CD8-positive, alpha-beta memory T cell (primary cell): ENCODE measurements around the gene P2RX3. TPM values are rescaled to one million over a fixed set of nuclear protein-coding genes. Genes with fewer than 3 reads are reported as not detected.
"Not testable (repeated sequence)": the region's sequence is repeated elsewhere in the genome, so short reads cannot be mapped to it uniquely, and the experiment has no call there.

Experiments
- CTCF ChIA-PET: fragments of 350-600 bp; sonication (Branson Sonifier 250); formaldehyde crosslinking; loops from one replicate; lab custom pipeline; 2021; ENCODE audit warnings: antibody characterized with exemption; lab: Charles Lee
- POLR2A ChIA-PET: fragments of 350-600 bp; sonication (Branson Sonifier 250); formaldehyde crosslinking; loops from one replicate; lab custom pipeline; 2021; ENCODE audit warnings: antibody characterized with exemption; lab: Charles Lee
- DNase-seq, 5 donors: peaks; one replicate each; pipeline versions ENCODE4 v3.0.0 to v3.0.0-alpha.2; 2020 to 2022; ENCODE audit warnings: mixed read lengths in 1 of 5
- H3K27ac ChIP-seq: one replicate; pipeline ENCODE4 v1.7.0; 2013; ENCODE audit warnings: low read depth, mild to moderate bottlenecking, low read length, moderate library complexity
- H3K27me3 ChIP-seq: 2 replicates; pipeline ENCODE4 v1.7.0; 2013; ENCODE audit warnings: low read length, mild to moderate bottlenecking; ENCODE audit not compliant: insufficient read depth, poor library complexity, severe bottlenecking
- H3K36me3 ChIP-seq: 2 replicates; pipeline ENCODE4 v1.7.0; 2013; ENCODE audit warnings: mild to moderate bottlenecking, low read length, moderate library complexity; ENCODE audit not compliant: insufficient read depth
- H3K4me1 ChIP-seq: 2 replicates; pipeline ENCODE4 v1.7.0; 2013; ENCODE audit warnings: mild to moderate bottlenecking, low read length, moderate library complexity; ENCODE audit not compliant: insufficient read depth
- H3K4me3 ChIP-seq: 2 replicates; pipeline ENCODE4 v1.7.0; 2013; ENCODE audit warnings: mild to moderate bottlenecking, low read length
- H3K9me3 ChIP-seq: 2 replicates; pipeline ENCODE4 v1.7.0; 2013; ENCODE audit warnings: mild to moderate bottlenecking, low read length
- H3K27ac Mint-ChIP-seq, 8 donors: one replicate each; pipeline ENCODE4 v1.8.0; 2020 to 2021; ENCODE audit warnings: mixed read lengths in 8 of 8, mild to moderate bottlenecking in 6 of 8, inconsistent platforms in 3 of 8, moderate library complexity in 3 of 8
- H3K27me3 Mint-ChIP-seq, 2 donors: one replicate each; pipeline ENCODE4 v1.8.0; 2020 to 2021; ENCODE audit warnings: mixed read lengths in 2 of 2, mild to moderate bottlenecking in 1 of 2, moderate library complexity in 1 of 2
- H3K36me3 Mint-ChIP-seq, 3 donors: one replicate each; pipeline ENCODE4 v1.8.0; 2020 to 2021; ENCODE audit warnings: mixed read lengths in 3 of 3, inconsistent platforms in 1 of 3, mild to moderate bottlenecking in 1 of 3
- H3K4me1 Mint-ChIP-seq, 3 donors: one replicate each; pipeline ENCODE4 v1.8.0; 2020 to 2021; ENCODE audit warnings: mixed read lengths in 3 of 3, inconsistent platforms in 1 of 3, mild to moderate bottlenecking in 1 of 3
- H3K4me3 Mint-ChIP-seq, 7 donors: one replicate each; pipeline ENCODE4 v1.8.0; 2020 to 2021; ENCODE audit warnings: mixed read lengths in 7 of 7, mild to moderate bottlenecking in 6 of 7, moderate library complexity in 4 of 7, inconsistent platforms in 2 of 7
- H3K9me3 Mint-ChIP-seq, 5 donors: one replicate each; pipeline ENCODE4 v1.8.0; 2020 to 2022; ENCODE audit warnings: mixed read lengths in 5 of 5, mild to moderate bottlenecking in 3 of 5, moderate library complexity in 2 of 5, inconsistent platforms in 1 of 5
- polyA plus RNA-seq: library from polyadenylated mRNA; unstranded; fragments of 300-500 nt; fragmentation: Illumina TruSeq; gene quantifications from one replicate; pipeline ENCODE4 v1.2.3, GENCODE V29; 2021
- total RNA-seq, 2 experiments: library from RNA; stranded (reverse); gene quantifications; one replicate each; pipeline ENCODE4 v1.2.3, GENCODE V29; 2021

Gene P2RX3
- total and polyA plus RNA-seq, 3 experiments from 2014 or later: not detected

GRCh38 chr11:57332694-57333440 is 5.3 kb upstream of the P2RX3 start:
- H3K4me3 Mint-ChIP-seq: peak overlapping the region in 2 of 7 donors; percentile 48 to 92
- H3K27me3 Mint-ChIP-seq: peaks cover 0 to 2% of the 10 kb centered on the region in 2 donors
- Histone ChIP-seq H3K27me3 (no peaks in the 10 kb centered on the region), H3K36me3 (peaks cover 41% of the 10 kb centered on the region), H3K27ac (no peak overlapping the region), H3K4me3 (no peak overlapping the region), H3K4me1 (peaks cover 22% of the 10 kb centered on the region), H3K9me3 (no peaks in the 10 kb centered on the region)
- H3K27ac Mint-ChIP-seq: peak overlapping the region in 4 of 8 donors; percentile 17 to 97 (median 44)
- no peaks in the 10 kb centered on the region for H3K9me3 Mint-ChIP-seq
- H3K4me1 Mint-ChIP-seq: peaks cover 25 to 38% (median 34%) of the 10 kb centered on the region in 3 donors
- ChIA-PET CTCF (no interaction called here), POLR2A (interaction anchor here (4.4 kb wide), 1 partner anchor 8 kb away, joined by 46 read pairs; the partner anchor contains the start of gene TNKS1BP1)
- DNase-seq: no peak
- peaks cover 7 to 74% (median 30%) of the 10 kb centered on the region in 3 donors for H3K36me3 Mint-ChIP-seq

GRCh38 chr11:57335023-57335342 is 3.2 kb upstream of the P2RX3 start:
- Mint-ChIP-seq H3K27me3 (peaks cover 0 to 2% of the 10 kb centered on the region in 2 donors), H3K36me3 (peaks cover 2 to 53% (median 17%) of the 10 kb centered on the region in 3 donors), H3K4me1 (peaks cover 23 to 38% (median 34%) of the 10 kb centered on the region in 3 donors), H3K4me3 (peak overlapping the region; percentile 92 to 98 (median 93)), H3K27ac (peak overlapping the region; percentile 97 to 100 (median 99)), H3K9me3 (no peaks in the 10 kb centered on the region)
- H3K4me3 ChIP-seq: peak overlapping the region; percentile 74
- POLR2A ChIA-PET: interaction anchor here (1.5 to 4.4 kb wide), 3 partner anchors 10 to 179 kb away, joined by 4 to 46 read pairs (median 6); partner anchors contain the start of gene TNKS1BP1
- DNase-seq: no peak
- H3K36me3 ChIP-seq: peaks cover 29% of the 10 kb centered on the region
- CTCF ChIA-PET: interaction anchor here (1.1 to 3.3 kb wide), 5 partner anchors 9 to 332 kb away, joined by 3 to 20 read pairs (median 5); partner anchors contain the start of gene TNKS1BP1
- H3K4me1 ChIP-seq: peaks cover 22% of the 10 kb centered on the region
- H3K27ac ChIP-seq: peak overlapping the region; percentile 80
- no peaks in the 10 kb centered on the region for H3K27me3 ChIP-seq
- no peaks in the 10 kb centered on the region for H3K9me3 ChIP-seq

- Mint-ChIP-seq H3K36me3 (peaks cover 0 to 47% (median 15%) of the 10 kb centered on the region in 3 donors), H3K27me3 (no peaks in the 10 kb centered on the region), H3K4me3 (peak within 1 kb of the TSS; percentile 92 to 98 (median 93)), H3K4me1 (peaks cover 23 to 38% (median 34%) of the 10 kb centered on the region in 3 donors), H3K27ac (peak within 1 kb of the TSS; percentile 97 to 100 (median 99)), H3K9me3 (no peaks in the 10 kb centered on the region)
- Histone ChIP-seq H3K4me1 (peaks cover 22% of the 10 kb centered on the region), H3K27ac (peak within 1 kb of the TSS; percentile 80), H3K4me3 (peak within 1 kb of the TSS; percentile 76), H3K36me3 (peaks cover 24% of the 10 kb centered on the region), H3K9me3 (no peaks in the 10 kb centered on the region), H3K27me3 (no peaks in the 10 kb centered on the region)
- DNase-seq: peak; percentile 78 to 92 (median 86)
- CTCF ChIA-PET: interaction anchor here (1.1 to 3.3 kb wide), 6 partner anchors 10 to 331 kb away, joined by 3 to 20 read pairs (median 4); partner anchors contain the start of gene TNKS1BP1
- POLR2A ChIA-PET: interaction anchor here (1.5 to 4.4 kb wide), 3 partner anchors 10 to 179 kb away, joined by 4 to 46 read pairs (median 6); partner anchors contain the start of gene TNKS1BP1
Observed at GRCh38 chr11:57335343-57336110, 2.6 kb upstream of the P2RX3 start, which contains the start of gene SSRP1. TSS of gene SSRP1 (minus strand) at chr11:57335892. CDS start at chr11:57335121, 771 bp downstream.

GRCh38 chr11:57336111-57336666 is 2.0 kb upstream of the P2RX3 start:
- Mint-ChIP-seq H3K4me1 (peaks cover 23 to 38% (median 34%) of the 10 kb centered on the region in 3 donors), H3K27ac (peak overlapping the region; percentile 97 to 100 (median 99)), H3K4me3 (peak overlapping the region; percentile 92 to 98 (median 93)), H3K36me3 (peaks cover 0 to 41% (median 10%) of the 10 kb centered on the region in 3 donors), H3K27me3 (no peaks in the 10 kb centered on the region), H3K9me3 (no peaks in the 10 kb centered on the region)
- POLR2A ChIA-PET: interaction anchor here (1.5 to 4.4 kb wide), 3 partner anchors 11 to 178 kb away, joined by 4 to 46 read pairs (median 6); partner anchors contain the start of gene TNKS1BP1
- H3K36me3 ChIP-seq: peaks cover 17% of the 10 kb centered on the region
- H3K4me3 ChIP-seq: peak overlapping the region; percentile 76
- peaks cover 22% of the 10 kb centered on the region for H3K4me1 ChIP-seq
- CTCF ChIA-PET: interaction anchor here (1.0 to 3.3 kb wide), 5 partner anchors 9 to 330 kb away, joined by 3 to 20 read pairs (median 4); partner anchors contain the start of gene TNKS1BP1
- no peaks in the 10 kb centered on the region for H3K9me3 ChIP-seq
- peak in 2 of 5 donors; percentile 18 to 53 for DNase-seq
- H3K27me3 ChIP-seq: no peaks in the 10 kb centered on the region
- H3K27ac ChIP-seq: peak overlapping the region; percentile 80

- Mint-ChIP-seq H3K4me3 (peak overlapping the region in 6 of 7 donors; percentile 92 to 98 (median 94)), H3K4me1 (peaks cover 23 to 38% (median 34%) of the 10 kb centered on the region in 3 donors), H3K27ac (peak overlapping the region; percentile 97 to 100 (median 99)), H3K36me3 (peaks cover 0 to 34% (median 4%) of the 10 kb centered on the region in 3 donors)
- POLR2A ChIA-PET: interaction anchor here (4.4 kb wide), 1 partner anchor 12 kb away, joined by 46 read pairs; the partner anchor contains the start of gene TNKS1BP1
- not testable (repeated sequence) for H3K4me3 ChIP-seq, H3K27me3 ChIP-seq, DNase-seq, H3K9me3 Mint-ChIP-seq, H3K27ac ChIP-seq, H3K27me3 Mint-ChIP-seq, H3K9me3 ChIP-seq
- peaks cover 11% of the 10 kb centered on the region for H3K36me3 ChIP-seq
- CTCF ChIA-PET: interaction anchor here (1.0 to 3.3 kb wide), 4 partner anchors 11 to 464 kb away, joined by 3 to 20 read pairs (median 4); partner anchors contain the start of gene TNKS1BP1
- peaks cover 22% of the 10 kb centered on the region for H3K4me1 ChIP-seq
Observed at GRCh38 chr11:57336856-57337255, 1.3 kb upstream of the P2RX3 start.

GRCh38 chr11:57339328-57339727 is 1.2 kb downstream of the P2RX3 start:
- peaks cover 18% of the 10 kb centered on the region for H3K4me1 ChIP-seq
- no peak overlapping the region for H3K27ac ChIP-seq
- peak overlapping the region in 2 of 8 donors; percentile 26 to 65 for H3K27ac Mint-ChIP-seq
- no peaks in the 10 kb centered on the region for H3K9me3 ChIP-seq
- H3K27me3 Mint-ChIP-seq: no peaks in the 10 kb centered on the region
- ChIA-PET CTCF (interaction anchor here (1.3 kb wide), 1 partner anchor 154 kb away, joined by 3 read pairs; no protein-coding TSS in a partner anchor), POLR2A (no interaction called here)
- no peaks in the 10 kb centered on the region for H3K27me3 ChIP-seq
- peaks cover 0 to 12% (median 0%) of the 10 kb centered on the region in 3 donors for H3K36me3 Mint-ChIP-seq
- DNase-seq: peak in 1 of 5 donors; percentile 27
- peaks cover 17 to 20% (median 20%) of the 10 kb centered on the region in 3 donors for H3K4me1 Mint-ChIP-seq
- H3K4me3 Mint-ChIP-seq: peak overlapping the region in 1 of 7 donors; percentile 69
- no peak overlapping the region for H3K4me3 ChIP-seq
- no peaks in the 10 kb centered on the region for H3K36me3 ChIP-seq
- H3K9me3 Mint-ChIP-seq: no peaks in the 10 kb centered on the region
